Lower leg skin (tissue), 3 donors: ENCODE measurements around the gene SFMBT2.

ENCODE experiments used
- POLR2A ChIP-seq, 2 donors: fragments of 450-650 bp; IDR thresholded peaks; one replicate each; pipeline ENCODE4 v1.6.1; 2016 to 2017; ENCODE audit warnings: antibody characterized with exemption in 2 of 2, mild to moderate bottlenecking in 1 of 2, moderate library complexity in 1 of 2
- TF ChIP-seq, protein P1 (sequence below), 3 donors: fragments of 450-650 bp; IDR thresholded peaks; one replicate each; pipeline ENCODE4 v1.5.1; 2016; ENCODE audit warnings: antibody characterized with exemption in 3 of 3, mild to moderate bottlenecking in 3 of 3, moderate library complexity in 2 of 3

DNA sequence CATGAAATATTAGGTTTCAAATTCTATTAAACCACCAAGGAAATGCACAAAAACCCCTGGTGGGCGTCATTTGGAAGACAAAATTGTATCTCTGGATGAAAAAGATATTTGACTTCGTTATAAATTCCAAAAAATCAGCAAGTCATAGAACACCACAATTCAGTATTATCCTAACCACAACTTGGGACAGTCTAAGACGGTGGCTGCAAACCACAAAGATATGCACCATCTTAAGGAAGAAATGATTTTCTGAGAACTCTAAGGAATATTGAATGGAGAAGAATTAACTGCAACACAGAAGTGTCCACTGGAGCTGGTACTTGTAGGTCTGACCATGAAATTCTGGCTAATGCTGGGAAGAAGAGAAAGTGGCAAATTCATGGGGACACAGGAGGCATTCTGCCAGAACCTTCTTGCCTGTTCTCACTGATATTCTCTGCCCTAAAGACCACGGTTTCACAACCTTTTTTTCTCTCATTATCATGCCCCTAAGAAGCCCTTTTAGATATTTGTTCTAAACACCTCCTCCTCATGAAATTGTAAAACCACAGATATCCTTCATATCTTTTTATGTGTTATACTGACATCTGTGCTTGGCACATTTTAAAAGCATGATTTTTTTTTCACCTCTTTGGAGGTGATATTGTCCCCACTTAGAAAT, 92.9 kb downstream of the SFMBT2 start:
- TF ChIP-seq POLR2A (IDR thresholded peaks at IDR 0.05) = no peak
- TF ChIP-seq, protein P1, sequence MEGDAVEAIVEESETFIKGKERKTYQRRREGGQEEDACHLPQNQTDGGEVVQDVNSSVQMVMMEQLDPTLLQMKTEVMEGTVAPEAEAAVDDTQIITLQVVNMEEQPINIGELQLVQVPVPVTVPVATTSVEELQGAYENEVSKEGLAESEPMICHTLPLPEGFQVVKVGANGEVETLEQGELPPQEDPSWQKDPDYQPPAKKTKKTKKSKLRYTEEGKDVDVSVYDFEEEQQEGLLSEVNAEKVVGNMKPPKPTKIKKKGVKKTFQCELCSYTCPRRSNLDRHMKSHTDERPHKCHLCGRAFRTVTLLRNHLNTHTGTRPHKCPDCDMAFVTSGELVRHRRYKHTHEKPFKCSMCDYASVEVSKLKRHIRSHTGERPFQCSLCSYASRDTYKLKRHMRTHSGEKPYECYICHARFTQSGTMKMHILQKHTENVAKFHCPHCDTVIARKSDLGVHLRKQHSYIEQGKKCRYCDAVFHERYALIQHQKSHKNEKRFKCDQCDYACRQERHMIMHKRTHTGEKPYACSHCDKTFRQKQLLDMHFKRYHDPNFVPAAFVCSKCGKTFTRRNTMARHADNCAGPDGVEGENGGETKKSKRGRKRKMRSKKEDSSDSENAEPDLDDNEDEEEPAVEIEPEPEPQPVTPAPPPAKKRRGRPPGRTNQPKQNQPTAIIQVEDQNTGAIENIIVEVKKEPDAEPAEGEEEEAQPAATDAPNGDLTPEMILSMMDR (IDR thresholded peaks at IDR 0.05) = no peak
